Epithelial cell of prostate (primary cell): Measurements from ENCODE around the gene NANOS1.

ENCODE experiments used
- DNase-seq: peaks from one replicate; pipeline ENCODE4 v3.0.0-alpha.2; 2011; ENCODE audit warnings: low read depth, low spot score
- H3K27ac ChIP-seq: fragments of 450-650 bp; 2 replicates; pipeline ENCODE4 v1.5.1; 2017; ENCODE audit warnings: mild to moderate bottlenecking

Gene NANOS1

GRCh38 chr10:119055472-119055871 lies 26.0 kb downstream of the NANOS1 start:
- no peak overlapping the region for H3K27ac ChIP-seq
- no peak for DNase-seq

- DNase-seq, result no peak
- H3K27ac ChIP-seq, result no peak overlapping the region
Observed at GRCh38 chr10:119058010-119058409, 28.5 kb downstream of the NANOS1 start.

DNA sequence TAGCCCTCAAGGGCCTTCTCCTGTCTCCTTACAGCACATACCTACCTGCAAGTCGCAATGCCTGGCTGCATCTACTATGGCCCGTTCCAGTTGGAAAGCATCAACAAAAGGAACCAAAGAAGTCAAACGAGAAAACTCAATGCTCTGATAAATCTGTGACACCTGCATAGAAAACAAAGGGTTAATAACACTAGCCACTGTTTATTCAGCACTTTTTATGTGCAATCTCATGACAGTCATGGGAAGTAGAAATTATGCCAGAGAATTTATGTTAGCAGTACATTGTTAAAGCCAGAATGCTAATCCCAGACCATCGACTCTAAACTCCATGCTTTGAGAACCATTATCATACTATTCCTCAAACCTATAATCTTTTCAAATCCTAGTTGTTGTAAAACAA lies 30.0 kb downstream of the NANOS1 start:
- no peak for DNase-seq
- H3K27ac ChIP-seq, result no peak overlapping the region

DNA sequence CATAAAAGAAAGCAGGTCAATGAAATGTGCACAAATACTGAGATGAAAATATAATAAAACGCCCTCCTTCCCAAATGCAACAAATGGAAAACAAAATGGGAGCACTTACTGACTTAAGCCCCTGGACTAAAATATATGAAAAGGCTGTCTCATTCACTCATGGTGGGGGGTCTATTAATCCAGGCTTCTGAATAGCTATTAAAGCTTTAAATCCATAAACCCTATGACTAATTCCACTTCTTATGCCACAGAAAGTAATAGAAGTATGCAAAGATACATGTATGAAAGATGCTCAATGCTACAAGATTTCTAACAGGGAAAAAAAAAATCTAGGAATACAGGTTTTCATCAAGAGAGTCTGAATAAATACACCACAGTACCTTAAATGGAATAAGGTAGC lies 30.6 kb downstream of the NANOS1 start:
- no peak for DNase-seq
- no peak overlapping the region for H3K27ac ChIP-seq

GRCh38 chr10:119061352-119061751 lies 31.8 kb downstream of the NANOS1 start:
- no peak for DNase-seq
- H3K27ac ChIP-seq, result no peak overlapping the region

- DNase-seq, result no peak
- no peak overlapping the region for H3K27ac ChIP-seq
Observed at GRCh38 chr10:119061926-119062325, 32.4 kb downstream of the NANOS1 start.

DNA sequence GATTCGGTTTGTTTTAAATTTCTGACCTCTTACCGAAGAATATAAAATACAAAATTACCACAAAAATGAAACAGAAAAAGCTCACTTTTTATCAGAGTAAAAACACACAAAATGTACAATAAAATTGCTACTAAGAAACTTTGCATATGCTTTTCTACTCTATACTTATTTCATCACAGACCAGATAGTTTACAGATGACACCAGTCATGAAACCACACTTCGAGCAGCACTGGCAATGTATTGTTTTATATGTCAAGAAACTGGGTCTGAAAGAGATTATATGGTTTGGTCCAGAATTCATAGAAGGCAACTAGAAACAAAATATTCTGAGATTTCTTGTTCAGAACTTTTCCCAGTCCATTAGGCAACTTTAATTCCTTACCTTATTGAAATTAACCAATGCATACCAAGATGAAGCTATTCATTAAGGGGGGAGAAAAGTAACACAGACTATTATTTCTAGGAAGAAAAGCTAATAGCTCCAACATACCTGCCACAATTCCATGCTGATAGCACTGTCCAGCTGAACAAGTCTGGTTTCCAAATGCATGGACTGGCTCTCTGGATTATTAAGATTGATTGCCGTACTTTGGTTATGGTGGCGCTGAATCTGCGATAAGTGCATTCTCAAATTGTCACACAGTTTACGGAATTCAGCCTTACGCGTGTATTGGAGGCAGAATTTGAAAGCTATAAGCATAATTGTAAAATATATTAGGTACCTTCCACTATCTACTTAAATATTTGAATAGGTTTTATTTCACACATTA lies 41.1 kb downstream of the NANOS1 start:
- H3K27ac ChIP-seq, result no peak overlapping the region
- DNase-seq, result no peak

- DNase-seq, result no peak
- H3K27ac ChIP-seq, result peak overlapping the region; percentile 2
Observed at GRCh38 chr10:119073584-119073983, 44.1 kb downstream of the NANOS1 start.

DNA sequence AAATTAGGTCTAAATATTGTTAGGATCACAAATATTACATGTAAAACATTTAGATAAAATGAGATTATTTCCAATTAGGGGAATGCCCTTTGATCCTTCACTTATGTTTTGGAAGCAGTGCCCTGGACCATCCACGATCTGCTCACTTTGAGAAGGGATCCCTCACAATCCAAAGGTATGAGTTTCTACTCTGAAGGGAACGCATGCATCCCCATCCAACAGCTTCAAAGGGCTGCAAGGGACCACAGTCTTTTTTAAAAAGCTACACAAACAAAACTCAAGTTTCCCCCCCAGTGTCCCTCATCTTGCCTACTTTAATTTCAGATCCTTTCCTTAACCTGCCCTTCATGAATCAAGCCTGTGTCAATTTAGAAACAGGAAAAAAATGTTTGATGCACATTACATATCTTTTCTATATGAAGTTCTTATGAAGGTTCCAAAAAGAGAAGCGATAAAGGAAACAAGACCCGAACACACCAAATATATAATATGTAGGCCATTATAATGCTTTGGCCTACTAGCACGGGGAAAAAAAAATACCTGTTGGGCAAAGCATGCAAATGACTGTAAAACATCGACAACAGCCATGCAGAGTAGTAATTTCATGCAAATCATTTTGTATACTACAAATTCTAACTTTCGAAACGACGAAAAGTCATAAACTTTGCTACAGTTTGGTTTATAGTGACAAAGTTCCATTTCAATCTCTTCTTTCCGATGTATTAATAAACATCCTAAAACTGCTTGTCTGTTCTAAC lies 49.1 kb downstream of the NANOS1 start:
- no peak for DNase-seq

GRCh38 chr10:119079599-119080520 lies 50.3 kb downstream of the NANOS1 start:
- no peak for DNase-seq
- H3K27ac ChIP-seq, result peak overlapping the region; percentile 92

More for the DNA sequence above, 49.1 kb downstream of the NANOS1 start:
- peak overlapping the region; percentile 92 for H3K27ac ChIP-seq

DNA sequence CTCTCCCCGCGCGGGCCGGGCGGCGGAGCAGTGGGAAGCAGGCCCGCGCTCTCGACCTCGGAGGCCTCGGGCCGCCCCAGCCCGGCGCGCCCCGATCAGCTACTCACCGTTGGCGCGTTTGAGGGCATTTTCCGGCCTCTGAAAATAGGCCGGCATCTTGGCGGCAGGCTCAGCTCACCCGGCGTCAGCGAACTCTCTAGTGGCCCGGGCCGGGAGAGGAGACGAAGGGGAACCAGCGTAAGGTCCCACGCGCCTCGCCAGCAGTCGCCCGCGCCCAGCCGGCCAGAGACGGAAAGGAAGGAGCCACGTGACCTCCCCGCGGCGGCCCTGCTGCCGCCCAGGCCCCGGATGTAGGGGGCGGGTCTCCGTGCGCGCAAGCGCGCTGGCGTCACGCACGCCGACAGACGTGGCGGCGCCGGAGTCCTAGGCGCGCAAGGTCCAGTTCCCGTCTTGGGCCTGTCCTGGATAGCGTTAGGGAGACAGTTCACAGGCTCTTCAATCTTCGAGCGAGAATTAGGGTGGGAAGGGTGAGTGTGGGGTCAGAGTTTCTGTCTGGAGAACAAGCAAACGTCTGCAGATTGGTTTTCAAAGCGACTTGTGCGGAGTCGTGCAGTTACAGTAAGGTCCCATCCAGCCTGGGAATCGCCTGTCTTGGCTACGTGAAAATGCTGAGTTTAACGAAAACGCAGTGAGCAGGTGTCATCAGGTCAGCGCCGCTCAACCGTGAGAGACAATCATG lies 51.2 kb downstream of the NANOS1 start, which contains the start of gene EIF3A:
TSS of gene EIF3A (minus strand) at position 297 of the 739 bp plus-strand sequence. CDS start at position 156, 141 bp downstream.
- peak; percentile 60 for DNase-seq

More for the DNA sequence above, 51.2 kb downstream of the NANOS1 start, which contains the start of gene EIF3A:
- peak within 1 kb of the TSS; percentile 92 for H3K27ac ChIP-seq
